Glutamatergic neuron (in vitro differentiated cells): ENCODE measurements around the gene SLC30A9. TPM values are rescaled to one million over a fixed set of nuclear protein-coding genes. Genes with fewer than 3 reads are reported as not detected.

Experiments used
- DNase-seq: peaks from one replicate; pipeline ENCODE4 v3.0.0; 2022
- H3K27ac Mint-ChIP-seq: one replicate; pipeline ENCODE4 v1.8.0; 2020; ENCODE audit warnings: mild to moderate bottlenecking, mixed read lengths, inconsistent platforms; ENCODE audit not compliant: unreplicated experiment
- H3K27me3 Mint-ChIP-seq: one replicate; pipeline ENCODE4 v1.8.0; 2020; ENCODE audit warnings: mild to moderate bottlenecking, moderate library complexity, mixed read lengths, inconsistent platforms; ENCODE audit not compliant: unreplicated experiment
- H3K36me3 Mint-ChIP-seq: one replicate; pipeline ENCODE4 v1.8.0; 2020; ENCODE audit warnings: mild to moderate bottlenecking, mixed read lengths, inconsistent platforms; ENCODE audit not compliant: unreplicated experiment
- H3K4me1 Mint-ChIP-seq: one replicate; pipeline ENCODE4 v1.8.0; 2020; ENCODE audit warnings: mild to moderate bottlenecking, low read depth, mixed read lengths, inconsistent platforms; ENCODE audit not compliant: unreplicated experiment
- H3K4me3 Mint-ChIP-seq: one replicate; pipeline ENCODE4 v1.8.0; 2020; ENCODE audit warnings: mild to moderate bottlenecking, mixed read lengths, inconsistent platforms; ENCODE audit not compliant: unreplicated experiment
- H3K9me3 Mint-ChIP-seq: one replicate; pipeline ENCODE4 v1.8.0; 2020; ENCODE audit warnings: mild to moderate bottlenecking, moderate library complexity, mixed read lengths, inconsistent platforms; ENCODE audit not compliant: unreplicated experiment
- total RNA-seq: library from RNA; stranded (reverse); fragmentation: NEBNext Ultra II Directional; extraction: Animal tissue kit (Norgen Biotek cat#: 25700); gene quantifications from one replicate; pipeline ENCODE4 v1.2.1, GENCODE V29; 2021; ENCODE audit not compliant: unreplicated experiment
- TF ChIP-seq, protein P1 (sequence below): fragments of 200-600 bp; sonication (generic); IDR thresholded peaks from one replicate; pipeline ENCODE4 v1.5.0; 2021; ENCODE audit not compliant: partially characterized antibody, unreplicated experiment

The SLC30A9 gene
- total RNA-seq, 1 donor from 2014 or later = 70.2 TPM

GRCh38 chr4:41994461-41994985 is 4.2 kb downstream of the SLC30A9 start:
- no peak overlapping the region for H3K27ac Mint-ChIP-seq
- no peaks in the 10 kb centered on the region for H3K36me3 Mint-ChIP-seq
- H3K4me3 Mint-ChIP-seq = no peak overlapping the region
- TF ChIP-seq, protein P1, sequence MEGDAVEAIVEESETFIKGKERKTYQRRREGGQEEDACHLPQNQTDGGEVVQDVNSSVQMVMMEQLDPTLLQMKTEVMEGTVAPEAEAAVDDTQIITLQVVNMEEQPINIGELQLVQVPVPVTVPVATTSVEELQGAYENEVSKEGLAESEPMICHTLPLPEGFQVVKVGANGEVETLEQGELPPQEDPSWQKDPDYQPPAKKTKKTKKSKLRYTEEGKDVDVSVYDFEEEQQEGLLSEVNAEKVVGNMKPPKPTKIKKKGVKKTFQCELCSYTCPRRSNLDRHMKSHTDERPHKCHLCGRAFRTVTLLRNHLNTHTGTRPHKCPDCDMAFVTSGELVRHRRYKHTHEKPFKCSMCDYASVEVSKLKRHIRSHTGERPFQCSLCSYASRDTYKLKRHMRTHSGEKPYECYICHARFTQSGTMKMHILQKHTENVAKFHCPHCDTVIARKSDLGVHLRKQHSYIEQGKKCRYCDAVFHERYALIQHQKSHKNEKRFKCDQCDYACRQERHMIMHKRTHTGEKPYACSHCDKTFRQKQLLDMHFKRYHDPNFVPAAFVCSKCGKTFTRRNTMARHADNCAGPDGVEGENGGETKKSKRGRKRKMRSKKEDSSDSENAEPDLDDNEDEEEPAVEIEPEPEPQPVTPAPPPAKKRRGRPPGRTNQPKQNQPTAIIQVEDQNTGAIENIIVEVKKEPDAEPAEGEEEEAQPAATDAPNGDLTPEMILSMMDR = peak; percentile 34
- H3K4me1 Mint-ChIP-seq = peaks cover 8% of the 10 kb centered on the region
- DNase-seq = no peak
- peaks cover 3% of the 10 kb centered on the region for H3K9me3 Mint-ChIP-seq
- no peaks in the 10 kb centered on the region for H3K27me3 Mint-ChIP-seq

DNA sequence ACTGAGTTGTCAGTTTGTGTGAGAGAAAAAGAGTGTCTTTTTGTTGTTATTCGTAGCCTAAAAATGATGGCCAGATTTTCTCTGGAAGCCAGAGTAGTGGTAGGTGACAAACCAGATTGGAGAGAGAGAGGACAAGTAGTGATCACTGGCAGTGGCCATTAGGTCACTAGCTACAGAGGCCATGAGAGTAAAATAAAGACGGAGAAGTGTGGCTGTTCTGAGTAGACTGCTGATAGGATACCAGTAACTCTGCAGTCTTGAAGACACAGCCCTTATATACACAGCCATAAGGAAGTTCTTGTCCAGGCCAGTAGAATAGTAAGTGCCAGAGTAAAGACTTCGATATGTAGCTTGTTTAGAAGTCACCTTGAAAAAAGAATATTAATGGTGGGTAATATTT is 7.7 kb downstream of the SLC30A9 start:
- no peaks in the 10 kb centered on the region for H3K4me1 Mint-ChIP-seq
- DNase-seq = no peak
- no peaks in the 10 kb centered on the region for H3K27me3 Mint-ChIP-seq
- TF ChIP-seq, protein P1 = no peak
- no peak overlapping the region for H3K27ac Mint-ChIP-seq
- no peak overlapping the region for H3K4me3 Mint-ChIP-seq
- no peaks in the 10 kb centered on the region for H3K9me3 Mint-ChIP-seq
- no peaks in the 10 kb centered on the region for H3K36me3 Mint-ChIP-seq

GRCh38 chr4:41999321-41999720 is 9.0 kb downstream of the SLC30A9 start:
- TF ChIP-seq, protein P1 = no peak
- DNase-seq = no peak
- H3K9me3 Mint-ChIP-seq = no peaks in the 10 kb centered on the region
- H3K4me1 Mint-ChIP-seq = no peaks in the 10 kb centered on the region
- H3K36me3 Mint-ChIP-seq = no peaks in the 10 kb centered on the region
- H3K27me3 Mint-ChIP-seq = no peaks in the 10 kb centered on the region
- H3K4me3 Mint-ChIP-seq = no peak overlapping the region
- no peak overlapping the region for H3K27ac Mint-ChIP-seq

GRCh38 chr4:42008011-42008786 is 17.9 kb downstream of the SLC30A9 start:
- H3K27me3 Mint-ChIP-seq = no peaks in the 10 kb centered on the region
- H3K9me3 Mint-ChIP-seq = no peaks in the 10 kb centered on the region
- H3K4me1 Mint-ChIP-seq = no peaks in the 10 kb centered on the region
- peaks cover 3% of the 10 kb centered on the region for H3K36me3 Mint-ChIP-seq
- TF ChIP-seq, protein P1 = no peak
- H3K4me3 Mint-ChIP-seq = no peak overlapping the region
- no peak overlapping the region for H3K27ac Mint-ChIP-seq
- no peak for DNase-seq

DNA sequence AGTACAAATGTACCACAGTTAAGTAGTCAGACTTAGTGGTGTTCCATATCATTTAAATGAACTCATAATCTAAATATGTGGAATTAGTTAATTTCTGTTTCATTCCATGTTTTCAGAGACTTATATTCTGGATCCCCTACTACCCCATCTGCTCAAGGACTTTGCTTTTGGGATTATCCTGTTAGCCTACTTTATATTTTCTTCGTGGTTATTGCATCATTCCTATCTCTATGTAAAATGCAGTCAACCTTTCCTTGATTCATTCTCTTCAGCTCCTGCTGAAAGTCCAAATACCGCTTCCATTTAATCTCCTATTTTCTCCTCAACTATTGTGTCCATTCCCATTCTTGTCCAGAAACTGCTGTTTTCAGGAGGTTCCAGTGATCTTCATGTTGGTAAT is 25.1 kb downstream of the SLC30A9 start:
- no peak for DNase-seq
- Mint-ChIP-seq H3K4me1 (no peaks in the 10 kb centered on the region), H3K27me3 (no peaks in the 10 kb centered on the region), H3K27ac (no peak overlapping the region), H3K4me3 (no peak overlapping the region), H3K9me3 (no peaks in the 10 kb centered on the region), H3K36me3 (no peaks in the 10 kb centered on the region)
- TF ChIP-seq, protein P1 = no peak
